Lung microvascular endothelial cell (primary cell): ENCODE measurements around the gene TENM3. TPM values are rescaled to one million over a fixed set of nuclear protein-coding genes. Genes with fewer than 3 reads are reported as not detected.
"Not testable (repeated sequence)": the region's sequence is repeated elsewhere in the genome, so short reads cannot be mapped to it uniquely, and the experiment has no call there.

Source experiments
- DNase-seq, 2 donors: peaks; one replicate each; pipeline versions ENCODE4 v3.0.0 to v3.0.0-alpha.2; 2010; ENCODE audit warnings: low read depth in 2 of 2
- total RNA-seq: library from RNA; depleted of rRNA; stranded (reverse); fragments of >200 nt; gene quantifications from 2 replicates; pipeline ENCODE4 v1.2.1, GENCODE V29; 2014

The TENM3 gene
- 21.4 and 45.4 TPM in 2 replicates for total RNA-seq

GRCh38 chr4:182243204-182243603 is at the start of gene TENM3:
Gene TENM3 (plus strand): TSS chr4:182243402. CDS start chr4:182324021, 80,619 bp downstream.
- not testable (repeated sequence) for DNase-seq

GRCh38 chr4:182194091-182194824 is 48.9 kb upstream of the TENM3 start:
- no peak for DNase-seq

GRCh38 chr4:182197611-182198010 is 45.6 kb upstream of the TENM3 start:
- no peak for DNase-seq

- DNase-seq: no peak
These were observed 41.3 kb upstream of the TENM3 start for GRCh38 chr4:182201871-182202270.

GRCh38 chr4:182202650-182203049 is 40.6 kb upstream of the TENM3 start:
- DNase-seq: no peak

- no peak for DNase-seq
These were observed 39.3 kb upstream of the TENM3 start for GRCh38 chr4:182203872-182204411.

GRCh38 chr4:182205306-182205705 is 37.9 kb upstream of the TENM3 start:
- no peak for DNase-seq

GRCh38 chr4:182206266-182206665 is 36.9 kb upstream of the TENM3 start:
- no peak for DNase-seq

- no peak for DNase-seq
These were observed 36.3 kb upstream of the TENM3 start for GRCh38 chr4:182206916-182207315.

GRCh38 chr4:182207830-182208396 is 35.3 kb upstream of the TENM3 start:
- DNase-seq: no peak

GRCh38 chr4:182208526-182209050 is 34.6 kb upstream of the TENM3 start:
- no peak for DNase-seq

- DNase-seq: no peak
These were observed 30.9 kb upstream of the TENM3 start for GRCh38 chr4:182212211-182212761.

- no peak for DNase-seq
These were observed 30.2 kb upstream of the TENM3 start for GRCh38 chr4:182213004-182213403.

- no peak for DNase-seq
These were observed 28.1 kb upstream of the TENM3 start for GRCh38 chr4:182215148-182215547.

- no peak for DNase-seq
These were observed 27.2 kb upstream of the TENM3 start for GRCh38 chr4:182216005-182216404.

- no peak for DNase-seq
These were observed 23.7 kb upstream of the TENM3 start for GRCh38 chr4:182219411-182220056.

- no peak for DNase-seq
These were observed 21.2 kb upstream of the TENM3 start for GRCh38 chr4:182221987-182222386.

GRCh38 chr4:182222766-182223165 is 20.4 kb upstream of the TENM3 start:
- DNase-seq: no peak

GRCh38 chr4:182223708-182224107 is 19.5 kb upstream of the TENM3 start:
- no peak for DNase-seq

- DNase-seq: no peak
These were observed 18.9 kb upstream of the TENM3 start for GRCh38 chr4:182224192-182224850.

GRCh38 chr4:182225257-182225852 is 17.8 kb upstream of the TENM3 start:
- DNase-seq: no peak
